MCF 10A (cell line): Measurements from ENCODE around the gene ZNF790. TPM values are rescaled to one million over a fixed set of nuclear protein-coding genes. Genes with fewer than 3 reads are reported as not detected.

ENCODE experiments used
- BruUV-seq: library from RNA; stranded (reverse); fragments of 400-500 nt; replicated peaks from 2 replicates; lab custom pipeline; 2021; lab: Mats Ljungman, UMichigan
- CTCF ChIA-PET: fragments of 300-600 bp; sonication (Branson Sonifier 250); formaldehyde crosslinking; extraction: SDS; loops from one replicate; lab custom pipeline; 2021; ENCODE audit warnings: antibody characterized with exemption, inconsistent platforms; lab: Yijun Ruan, JAX
- POLR2A ChIA-PET: fragments of 300-600, 350-650 bp; sonication (Branson Sonifier 250); formaldehyde crosslinking; extraction: SDS; loops from one replicate; lab custom pipeline; 2020; ENCODE audit warnings: antibody characterized with exemption, inconsistent platforms; lab: Yijun Ruan, JAX
- DNase-seq: peaks from one replicate; pipeline ENCODE4 v3.0.0-alpha.2; 2018; ENCODE audit not compliant: unreplicated experiment
- H3K27ac Mint-ChIP-seq: one replicate; pipeline ENCODE4 v1.8.0; 2022; ENCODE audit warnings: mild to moderate bottlenecking, low read depth, mixed read lengths; ENCODE audit not compliant: unreplicated experiment
- H3K27me3 Mint-ChIP-seq: one replicate; pipeline ENCODE4 v1.8.0; 2022; ENCODE audit warnings: mixed read lengths; ENCODE audit not compliant: insufficient read depth, unreplicated experiment
- H3K36me3 Mint-ChIP-seq: one replicate; pipeline ENCODE4 v1.8.0; 2022; ENCODE audit warnings: mild to moderate bottlenecking, moderate library complexity, mixed read lengths; ENCODE audit not compliant: insufficient read depth, unreplicated experiment
- H3K4me1 Mint-ChIP-seq: one replicate; pipeline ENCODE4 v1.8.0; 2022; ENCODE audit warnings: mixed read lengths; ENCODE audit not compliant: insufficient read depth, unreplicated experiment
- H3K4me3 Mint-ChIP-seq: one replicate; pipeline ENCODE4 v1.8.0; 2022; ENCODE audit warnings: mild to moderate bottlenecking, moderate library complexity, mixed read lengths; ENCODE audit not compliant: unreplicated experiment
- H3K9me3 Mint-ChIP-seq: one replicate; pipeline ENCODE4 v1.8.0; 2022; ENCODE audit warnings: mixed read lengths; ENCODE audit not compliant: unreplicated experiment
- CTCF ChIP-seq: fragments of 200-600 bp; IDR thresholded peaks from one replicate; pipeline ENCODE4 v1.8.0; 2022; ENCODE audit warnings: antibody characterized with exemption, mild to moderate bottlenecking; ENCODE audit not compliant: unreplicated experiment
- intact Hi-C: fragments of 100-400 bp; cut with micrococcal nuclease; formaldehyde crosslinking; loops from 2 replicates; pipeline ENCODE4 v1.14.1; 2022
- total RNA-seq: library from RNA; stranded (reverse); gene quantifications from 2 replicates; pipeline ENCODE4 v1.2.3, GENCODE V29; 2022

The ZNF790 gene
- total RNA-seq, 1 experiment from 2014 or later: 8.7 TPM

- no peak for DNase-seq
- ChIA-PET POLR2A (no interaction called here), CTCF (no interaction called here)
- Mint-ChIP-seq H3K36me3 (peaks cover 44% of the 10 kb centered on the region), H3K27me3 (no peaks in the 10 kb centered on the region), H3K4me3 (no peak overlapping the region), H3K27ac (no peak overlapping the region), H3K9me3 (peaks cover 23% of the 10 kb centered on the region), H3K4me1 (no peaks in the 10 kb centered on the region)
- no TSS peak for BruUV-seq
- intact Hi-C loops: no loop called here
- no peak for TF ChIP-seq CTCF
These were observed 19.0 kb downstream of the ZNF790 start for GRCh38 chr19:36819130-36819630.

GRCh38 chr19:36807029-36807428 lies 31.2 kb downstream of the ZNF790 start:
- CTCF ChIA-PET: no interaction called here
- intact Hi-C loops: no loop called here
- Mint-ChIP-seq H3K27me3 (no peaks in the 10 kb centered on the region), H3K4me1 (no peaks in the 10 kb centered on the region), H3K27ac (no peak overlapping the region), H3K36me3 (no peaks in the 10 kb centered on the region), H3K9me3 (peaks cover 31% of the 10 kb centered on the region), H3K4me3 (no peak overlapping the region)
- no peak for TF ChIP-seq CTCF
- DNase-seq: no peak
- POLR2A ChIA-PET: no interaction called here
- BruUV-seq: no TSS peak

GRCh38 chr19:36805364-36805763 lies 32.8 kb downstream of the ZNF790 start:
- CTCF ChIA-PET: no interaction called here
- Mint-ChIP-seq H3K27me3 (no peaks in the 10 kb centered on the region), H3K4me1 (no peaks in the 10 kb centered on the region), H3K27ac (no peak overlapping the region), H3K36me3 (no peaks in the 10 kb centered on the region), H3K9me3 (peaks cover 20% of the 10 kb centered on the region), H3K4me3 (no peak overlapping the region)
- DNase-seq: no peak
- no TSS peak for BruUV-seq
- no peak for TF ChIP-seq CTCF
- POLR2A ChIA-PET: no interaction called here
- intact Hi-C loops: no loop called here

- H3K27ac Mint-ChIP-seq: no peak overlapping the region
- no peaks in the 10 kb centered on the region for H3K4me1 Mint-ChIP-seq
- ChIA-PET CTCF (no interaction called here), POLR2A (no interaction called here)
- H3K4me3 Mint-ChIP-seq: no peak overlapping the region
- H3K36me3 Mint-ChIP-seq: no peaks in the 10 kb centered on the region
- intact Hi-C loops: no loop called here
- no peaks in the 10 kb centered on the region for H3K27me3 Mint-ChIP-seq
- no TSS peak for BruUV-seq
- no peak for TF ChIP-seq CTCF
- DNase-seq: no peak
- peaks cover 16% of the 10 kb centered on the region for H3K9me3 Mint-ChIP-seq
These were observed 40.4 kb downstream of the ZNF790 start for GRCh38 chr19:36797786-36798108.
